SU-DHL-6 (cell line): ENCODE data around the gene SEMA5A.

Experiments
- CTCF ChIP-seq: fragments of 200-600 bp; sonication (generic); IDR thresholded peaks from one replicate; pipeline ENCODE4 v1.5.1; 2017; ENCODE audit warnings: antibody characterized with exemption, mild to moderate bottlenecking, low read length, moderate library complexity; ENCODE audit not compliant: insufficient read depth, poor library complexity, severe bottlenecking
- EZH2phosphoT487 ChIP-seq: fragments of 200-600 bp; sonication (generic), shearing (Covaris generic); conservative IDR thresholded peaks from 2 replicates; pipeline ENCODE4 v1.6.1; 2018; ENCODE audit warnings: mild to moderate bottlenecking, antibody characterized with exemption, low read length, moderate library complexity, mixed read lengths

- TF ChIP-seq CTCF (no peak), EZH2phosphoT487 (no peak)
Measured at GRCh38 chr5:9104571-9105339, 441.1 kb downstream of the SEMA5A start.
